ENCODE results near the gene CNTNAP2. TPM values are rescaled to one million over a fixed set of nuclear protein-coding genes. Genes with fewer than 3 reads are reported as not detected.

The CNTNAP2 gene
- total and polyA plus RNA-seq, 2 of the 13 experiments (the other 11 are each of a cell fraction or from before 2014, with no cell fraction given), result 0.40 to 0.42 TPM

DNA sequence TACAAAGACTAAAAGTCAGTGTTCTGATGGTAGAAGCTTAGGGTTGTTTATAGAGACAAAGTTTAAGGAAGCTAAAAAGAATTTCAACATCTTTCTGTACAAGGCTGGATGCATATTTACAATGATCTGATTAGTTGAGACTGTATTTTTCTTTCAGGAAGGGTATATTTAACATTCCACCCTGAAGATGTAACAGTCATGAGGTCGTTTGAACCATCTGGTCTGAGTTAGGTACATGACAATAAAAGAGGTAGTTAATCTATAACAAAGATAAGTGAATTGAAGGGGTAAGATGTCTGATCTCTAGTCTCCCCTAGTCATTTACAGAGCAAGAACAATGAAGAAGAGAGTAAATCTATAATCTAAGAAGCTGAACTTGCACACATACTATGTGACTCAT is 821.2 kb downstream of the CNTNAP2 start (continued):
- TF ChIP-seq, protein P1, sequence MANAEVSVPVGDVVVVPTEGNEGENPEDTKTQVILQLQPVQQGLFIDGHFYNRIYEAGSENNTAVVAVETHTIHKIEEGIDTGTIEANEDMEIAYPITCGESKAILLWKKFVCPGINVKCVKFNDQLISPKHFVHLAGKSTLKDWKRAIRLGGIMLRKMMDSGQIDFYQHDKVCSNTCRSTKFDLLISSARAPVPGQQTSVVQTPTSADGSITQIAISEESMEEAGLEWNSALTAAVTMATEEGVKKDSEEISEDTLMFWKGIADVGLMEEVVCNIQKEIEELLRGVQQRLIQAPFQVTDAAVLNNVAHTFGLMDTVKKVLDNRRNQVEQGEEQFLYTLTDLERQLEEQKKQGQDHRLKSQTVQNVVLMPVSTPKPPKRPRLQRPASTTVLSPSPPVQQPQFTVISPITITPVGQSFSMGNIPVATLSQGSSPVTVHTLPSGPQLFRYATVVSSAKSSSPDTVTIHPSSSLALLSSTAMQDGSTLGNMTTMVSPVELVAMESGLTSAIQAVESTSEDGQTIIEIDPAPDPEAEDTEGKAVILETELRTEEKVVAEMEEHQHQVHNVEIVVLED (CRISPR knock-in tag; IDR thresholded peaks at IDR 0.05; ENCODE audit: borderline replicate concordance), result no peak

DNA sequence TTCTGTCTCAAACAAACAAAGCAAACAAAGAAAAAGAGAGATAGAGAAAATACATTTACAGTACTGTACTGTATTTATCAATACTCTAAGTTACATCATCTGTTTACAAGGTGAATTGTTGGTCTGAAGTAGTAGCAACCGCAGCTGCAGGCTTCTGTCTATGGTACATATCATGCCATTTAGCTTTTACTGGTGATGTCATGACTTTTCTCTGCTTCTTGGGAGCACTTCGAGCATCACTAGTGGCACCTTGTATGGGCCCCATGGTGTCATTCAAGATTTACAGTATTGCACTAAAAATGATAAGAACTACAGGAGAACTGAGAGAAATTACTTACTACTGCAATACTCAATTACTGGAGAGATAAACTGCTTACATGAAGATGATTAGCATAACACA is 826.9 kb downstream of the CNTNAP2 start:
- peaks cover 64% of the 10 kb centered on the region for H3K9me3 ChIP-seq (ENCODE audit: low read length)
- H2AFZ ChIP-seq (ENCODE audit: low read length), result no peak overlapping the region
- DNase-seq (ENCODE audit: low spot score) (no peak), FAIRE-seq (no peak), ATAC-seq (no peak)
- H3K4me1 ChIP-seq (ENCODE audit: insufficient read depth, low read length), result no peaks in the 10 kb centered on the region
- BruUV-seq (replicated peaks), result no TSS peak
- H4K20me1 ChIP-seq (ENCODE audit: insufficient read depth, low read length), result no peaks in the 10 kb centered on the region
- intact Hi-C loops (cut with micrococcal nuclease; ENCODE audit: unreplicated experiment), result no loop called here
- POLR2A ChIA-PET, result no interaction called here
- CTCF ChIA-PET (ENCODE audit: low intra/inter-chr PET ratio, low total read pairs), result no interaction called here
- in situ Hi-C loops (cut with HindIII; ENCODE audit: extremely low pct_ligation_motif_present, low pct_unique_long_range_greater_than_20kb), result no loop called here
- H3K27ac ChIP-seq (ENCODE audit: extremely low read length, insufficient read depth, low read length), result no peak overlapping the region
- 0% methylated on average over 2 of the region's 2 CpGs for WGBS (ENCODE audit: low lambda C conversion rate)
- no peak overlapping the region for H3K9ac ChIP-seq (ENCODE audit: insufficient read depth, low read depth, low read length)
- no peaks in the 10 kb centered on the region for H3K36me3 ChIP-seq (replicated peaks in 1 of 2; ENCODE audit: control insufficient read depth in 1 of 2, insufficient read depth in 2 of 2, low read length in 2 of 2)
- H3K4me2 ChIP-seq (ENCODE audit: low read depth, low read length), result no peak overlapping the region
- H3K79me2 ChIP-seq (ENCODE audit: insufficient read depth, low read length), result no peaks in the 10 kb centered on the region
- H3K4me3 ChIP-seq (replicated peaks in 1 of 3; ENCODE audit: insufficient read depth in 1 of 3, low read depth in 2 of 3, low read length in 3 of 3), result no peak overlapping the region
- H3K27me3 ChIP-seq (ENCODE audit: control insufficient read depth in 1 of 2, insufficient read depth in 2 of 2, low read length in 2 of 2), result no peaks in the 10 kb centered on the region
- TF ChIP-seq, protein P2, sequence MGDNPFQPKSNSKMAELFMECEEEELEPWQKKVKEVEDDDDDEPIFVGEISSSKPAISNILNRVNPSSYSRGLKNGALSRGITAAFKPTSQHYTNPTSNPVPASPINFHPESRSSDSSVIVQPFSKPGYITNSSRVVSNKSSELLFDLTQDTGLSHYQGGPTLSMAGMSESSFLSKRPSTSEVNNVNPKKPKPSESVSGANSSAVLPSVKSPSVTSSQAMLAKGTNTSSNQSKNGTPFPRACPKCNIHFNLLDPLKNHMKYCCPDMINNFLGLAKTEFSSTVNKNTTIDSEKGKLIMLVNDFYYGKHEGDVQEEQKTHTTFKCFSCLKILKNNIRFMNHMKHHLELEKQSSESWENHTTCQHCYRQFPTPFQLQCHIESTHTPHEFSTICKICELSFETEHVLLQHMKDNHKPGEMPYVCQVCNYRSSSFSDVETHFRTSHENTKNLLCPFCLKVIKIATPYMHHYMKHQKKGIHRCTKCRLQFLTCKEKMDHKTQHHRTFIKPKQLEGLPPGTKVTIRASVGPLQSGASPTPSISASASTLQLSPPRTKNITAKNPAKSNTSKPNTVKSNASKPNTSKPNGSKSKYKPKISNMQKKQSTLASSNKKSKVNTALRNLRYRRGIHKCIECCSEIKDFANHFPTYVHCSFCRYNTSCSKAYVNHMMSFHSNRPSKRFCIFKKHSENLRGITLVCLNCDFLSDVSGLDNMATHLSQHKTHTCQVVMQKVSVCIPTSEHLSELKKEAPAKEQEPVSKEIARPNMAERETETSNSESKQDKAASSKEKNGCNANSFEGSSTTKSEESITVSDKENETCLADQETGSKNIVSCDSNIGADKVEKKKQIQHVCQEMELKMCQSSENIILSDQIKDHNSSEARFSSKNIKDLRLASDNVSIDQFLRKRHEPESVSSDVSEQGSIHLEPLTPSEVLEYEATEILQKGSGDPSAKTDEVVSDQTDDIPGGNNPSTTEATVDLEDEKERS (CRISPR knock-in tag; IDR thresholded peaks at IDR 0.05), result no peak
- TF ChIP-seq TMF1 (CRISPR knock-in tag; IDR thresholded peaks at IDR 0.05; ENCODE audit: low read depth) (no peak), ZFP1 (CRISPR knock-in tag; IDR thresholded peaks at IDR 0.05) (no peak), FOXK2 (IDR thresholded peaks at IDR 0.05) (no peak), DNMT3B (CRISPR knock-in tag; conservative IDR thresholded peaks at IDR 0.05) (no peak), ZNF354B (CRISPR knock-in tag; IDR thresholded peaks at IDR 0.05) (no peak), HOXA3 (CRISPR knock-in tag; IDR thresholded peaks at IDR 0.05) (no peak), ZNF558 (CRISPR knock-in tag; IDR thresholded peaks at IDR 0.05; ENCODE audit: borderline replicate concordance) (no peak), TCF7L2 (IDR thresholded peaks at IDR 0.05; ENCODE audit: low read depth, low read length) (no peak), ZFYVE20 (CRISPR knock-in tag; IDR thresholded peaks at IDR 0.05; ENCODE audit: borderline replicate concordance, low read depth) (no peak), CENPX (CRISPR knock-in tag; IDR thresholded peaks at IDR 0.05) (no peak), ZNF33B (CRISPR knock-in tag; IDR thresholded peaks at IDR 0.05) (no peak), IRX3 (CRISPR knock-in tag; IDR thresholded peaks at IDR 0.05; ENCODE audit: borderline replicate concordance, low read depth) (no peak), GZF1 (CRISPR knock-in tag; IDR thresholded peaks at IDR 0.05) (no peak), ZNF562 (CRISPR knock-in tag; IDR thresholded peaks at IDR 0.05; ENCODE audit: borderline replicate concordance) (no peak)
- TF ChIP-seq, protein P3, sequence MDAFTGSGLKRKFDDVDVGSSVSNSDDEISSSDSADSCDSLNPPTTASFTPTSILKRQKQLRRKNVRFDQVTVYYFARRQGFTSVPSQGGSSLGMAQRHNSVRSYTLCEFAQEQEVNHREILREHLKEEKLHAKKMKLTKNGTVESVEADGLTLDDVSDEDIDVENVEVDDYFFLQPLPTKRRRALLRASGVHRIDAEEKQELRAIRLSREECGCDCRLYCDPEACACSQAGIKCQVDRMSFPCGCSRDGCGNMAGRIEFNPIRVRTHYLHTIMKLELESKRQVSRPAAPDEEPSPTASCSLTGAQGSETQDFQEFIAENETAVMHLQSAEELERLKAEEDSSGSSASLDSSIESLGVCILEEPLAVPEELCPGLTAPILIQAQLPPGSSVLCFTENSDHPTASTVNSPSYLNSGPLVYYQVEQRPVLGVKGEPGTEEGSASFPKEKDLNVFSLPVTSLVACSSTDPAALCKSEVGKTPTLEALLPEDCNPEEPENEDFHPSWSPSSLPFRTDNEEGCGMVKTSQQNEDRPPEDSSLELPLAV (CRISPR knock-in tag; conservative IDR thresholded peaks at IDR 0.05; ENCODE audit: low read depth), result no peak
- TF ChIP-seq, protein P4, sequence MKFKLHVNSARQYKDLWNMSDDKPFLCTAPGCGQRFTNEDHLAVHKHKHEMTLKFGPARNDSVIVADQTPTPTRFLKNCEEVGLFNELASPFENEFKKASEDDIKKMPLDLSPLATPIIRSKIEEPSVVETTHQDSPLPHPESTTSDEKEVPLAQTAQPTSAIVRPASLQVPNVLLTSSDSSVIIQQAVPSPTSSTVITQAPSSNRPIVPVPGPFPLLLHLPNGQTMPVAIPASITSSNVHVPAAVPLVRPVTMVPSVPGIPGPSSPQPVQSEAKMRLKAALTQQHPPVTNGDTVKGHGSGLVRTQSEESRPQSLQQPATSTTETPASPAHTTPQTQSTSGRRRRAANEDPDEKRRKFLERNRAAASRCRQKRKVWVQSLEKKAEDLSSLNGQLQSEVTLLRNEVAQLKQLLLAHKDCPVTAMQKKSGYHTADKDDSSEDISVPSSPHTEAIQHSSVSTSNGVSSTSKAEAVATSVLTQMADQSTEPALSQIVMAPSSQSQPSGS (CRISPR knock-in tag; IDR thresholded peaks at IDR 0.05), result no peak
